ENCODE data around the gene MT1F.
"Not testable (repeated sequence)": the region's sequence is repeated elsewhere in the genome, so short reads cannot be mapped to it uniquely, and the experiment has no call there.

- not testable (repeated sequence) for TF ChIP-seq CTCF, EZH2phosphoT487, EZH2 (IDR thresholded peaks at IDR 0.05)
Observed at GRCh38 chr16:56621665-56622445, 35.9 kb upstream of the MT1F start.

All from neural progenitor cell (in vitro differentiated cells).